NCI-H2107 (cell line): ENCODE measurements around the gene INKA2.

Experiments
- DNase-seq: peaks from one replicate; lab custom pipeline; 2025; lab: John Stamatoyannopoulos, UW

The INKA2 gene

DNA sequence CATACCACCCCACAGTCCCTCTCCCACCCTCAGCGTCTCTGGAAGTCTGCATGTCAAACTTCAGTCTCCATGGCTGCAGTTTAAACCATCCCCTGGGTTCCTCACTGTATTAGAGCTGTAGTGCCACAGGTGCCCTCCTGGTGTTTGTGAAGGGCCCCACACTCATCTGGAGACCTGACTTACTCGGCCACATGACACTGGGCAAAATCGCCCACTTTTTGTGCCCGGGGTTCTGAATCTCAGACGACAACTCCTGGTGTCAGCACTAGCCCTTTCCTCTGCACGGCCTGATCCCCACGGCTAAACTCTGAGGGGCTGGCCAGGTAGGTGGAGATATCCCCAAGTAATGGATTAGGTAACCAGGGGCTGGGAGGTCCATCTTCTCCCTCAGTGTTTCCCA is 6.5 kb downstream of the INKA2 start:
- no peak for DNase-seq

DNA sequence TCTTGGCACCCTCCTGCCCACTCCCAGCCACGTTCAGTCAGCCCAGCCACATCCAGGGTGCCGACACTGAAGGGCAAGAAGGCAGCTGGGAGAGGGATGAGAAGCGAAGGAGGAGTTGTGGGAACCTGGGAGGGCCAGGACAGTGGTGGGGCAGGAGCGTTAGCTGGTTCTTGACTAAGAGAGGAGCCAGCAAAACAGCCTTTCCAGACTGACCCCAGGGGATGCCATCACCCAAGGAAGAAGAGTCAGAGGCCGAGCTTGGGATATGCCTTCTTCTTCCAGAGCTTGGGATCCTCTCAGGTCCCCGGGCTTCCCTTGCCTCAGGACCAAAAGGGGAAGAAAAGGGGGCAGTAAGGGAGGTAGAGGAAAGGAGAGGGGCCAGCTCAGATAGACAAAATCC is 7.2 kb downstream of the INKA2 start:
- DNase-seq: no peak

DNA sequence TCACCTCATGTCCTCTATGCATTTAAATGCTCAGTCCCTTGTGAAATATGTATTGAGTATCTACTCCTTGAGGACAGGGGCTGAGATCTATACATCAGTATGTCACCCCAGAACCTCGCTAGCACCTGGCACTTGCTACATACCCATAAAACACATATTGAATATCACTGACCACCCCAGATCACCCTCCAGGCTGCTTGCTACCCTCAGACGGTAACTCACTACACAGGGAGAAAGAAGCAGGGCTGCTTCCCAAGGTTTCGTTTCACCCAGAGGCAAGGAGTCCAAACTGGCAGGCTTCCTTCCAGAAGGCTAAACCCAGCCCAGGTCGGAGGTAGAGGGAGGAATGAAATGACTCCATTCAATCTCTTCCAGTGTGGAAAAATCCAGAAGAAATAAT is 8.5 kb downstream of the INKA2 start:
- DNase-seq: no peak

DNA sequence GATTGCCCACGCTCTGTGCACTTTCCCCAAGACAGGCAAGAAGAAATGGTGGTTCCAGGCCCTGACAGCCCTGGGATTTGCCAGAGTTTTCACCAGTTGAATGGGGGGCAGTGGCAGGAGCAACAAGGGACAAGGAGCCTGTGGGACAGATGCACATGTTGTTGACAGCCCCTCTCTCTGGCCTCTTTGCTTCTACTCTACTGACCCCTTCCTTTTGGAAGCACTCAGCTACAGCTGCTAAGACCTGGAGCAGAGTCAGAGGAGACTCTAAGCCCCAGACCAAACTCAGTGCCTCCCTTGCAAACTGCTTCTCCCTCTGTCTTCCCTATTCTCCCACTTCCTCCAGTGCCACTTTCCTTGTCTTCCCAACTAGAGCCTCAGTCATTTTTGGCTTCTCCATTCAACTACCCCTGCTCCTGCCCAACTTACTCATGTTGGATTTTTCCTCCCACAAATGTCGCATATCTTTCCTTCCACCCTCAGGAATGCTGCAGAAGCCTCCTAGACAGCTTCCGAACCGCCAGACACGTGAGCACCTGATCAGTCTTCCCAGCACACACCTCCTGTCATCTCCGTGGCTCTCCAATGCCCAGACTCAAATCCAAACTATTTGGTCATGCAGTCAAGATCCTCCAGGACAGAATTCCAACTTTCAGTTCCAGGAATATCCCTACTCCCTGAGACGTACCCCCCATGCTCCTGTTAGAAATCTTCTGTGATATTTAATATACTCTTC is 9.1 kb downstream of the INKA2 start:
- DNase-seq: no peak

DNA sequence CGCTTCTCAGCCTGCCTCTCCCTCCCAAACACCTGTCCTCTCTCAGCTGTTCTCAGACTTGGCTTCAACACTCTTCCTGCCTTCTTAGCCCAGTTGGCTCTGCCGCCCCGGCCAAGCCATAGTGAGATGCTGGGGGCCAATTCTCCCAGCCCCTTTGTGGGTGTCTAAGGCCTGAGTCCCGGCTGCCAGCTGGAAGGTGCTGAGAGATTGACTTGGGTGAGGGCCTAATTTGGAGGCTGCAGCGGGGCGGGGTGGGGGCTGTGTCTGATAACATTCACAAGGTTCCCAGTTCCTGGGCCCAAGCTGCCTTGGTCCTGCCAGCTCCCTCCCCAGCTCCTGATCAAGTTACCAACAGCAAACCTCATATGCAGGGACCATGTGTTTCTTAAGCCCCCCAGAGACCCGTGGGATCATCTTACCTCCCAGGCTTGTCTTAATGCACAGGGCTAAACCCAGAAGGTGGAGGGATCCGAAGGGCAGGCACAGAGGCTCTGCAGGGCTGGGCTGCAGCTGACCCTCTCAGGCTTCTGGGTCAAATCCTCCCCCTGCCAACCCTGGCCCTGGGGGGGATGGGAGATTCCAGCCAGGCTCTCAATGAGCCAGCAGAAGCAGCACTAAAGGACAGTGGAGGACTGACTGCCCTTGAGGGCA is 9.8 kb downstream of the INKA2 start:
- no peak for DNase-seq

DNA sequence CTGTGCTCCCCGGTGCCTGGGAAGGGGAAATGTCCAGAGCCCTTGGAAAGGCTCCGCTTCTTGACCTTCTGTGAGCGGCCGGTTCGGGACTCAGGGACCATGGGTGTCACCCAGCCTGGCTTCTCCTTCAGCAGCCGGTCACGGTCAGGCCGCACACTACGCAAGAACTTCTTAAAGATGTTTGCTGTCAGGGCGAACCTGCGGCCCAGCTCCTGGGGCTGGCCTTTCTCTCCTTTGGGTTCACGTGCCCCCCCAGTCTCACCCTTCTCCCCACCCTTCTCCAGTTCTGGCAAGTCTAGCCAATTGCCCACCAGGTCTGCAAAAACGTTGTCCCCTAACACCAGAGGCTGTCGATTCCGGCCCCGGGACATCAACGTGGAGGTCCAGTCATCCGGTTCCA is 12.1 kb downstream of the INKA2 start:
- DNase-seq: no peak

DNA sequence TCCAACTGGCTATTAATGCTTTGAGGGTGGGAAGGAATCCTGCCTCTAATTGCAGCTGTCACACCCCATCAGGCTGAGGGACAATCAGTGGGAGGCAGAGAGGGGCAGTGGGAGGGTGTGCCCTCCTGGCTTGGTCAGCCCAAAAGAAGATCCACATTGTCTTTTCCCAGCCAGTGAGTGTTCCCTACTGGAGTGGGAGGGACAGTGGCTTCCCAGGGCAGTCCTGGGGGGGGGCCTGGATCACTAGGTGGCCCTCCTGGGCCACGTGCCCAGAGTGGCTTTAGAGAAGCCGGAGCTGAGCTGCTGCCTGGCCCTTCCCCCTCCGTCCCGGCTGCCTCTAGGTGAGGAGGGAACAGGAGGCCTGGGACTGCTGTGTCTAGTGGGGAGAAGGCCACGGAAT is 14.0 kb downstream of the INKA2 start:
- no peak for DNase-seq

DNA sequence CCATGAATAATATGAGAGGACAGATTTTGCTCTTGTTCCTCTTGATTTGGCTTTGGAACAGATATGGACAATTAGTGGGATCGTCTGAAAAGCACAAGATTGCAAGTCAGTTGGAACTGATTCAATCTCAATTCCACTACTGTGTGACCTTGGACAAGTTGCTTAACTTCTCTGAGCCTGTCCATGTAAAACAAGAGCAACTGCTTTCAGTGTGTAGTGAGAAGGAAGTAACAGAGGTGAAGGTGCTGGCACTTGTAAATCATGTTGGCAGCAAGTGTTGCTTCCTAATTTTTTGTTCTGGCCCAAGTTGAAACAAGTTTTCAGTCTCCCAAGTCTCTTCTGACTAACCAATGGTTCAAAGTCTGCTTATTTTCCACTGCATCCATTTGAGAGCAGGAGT is 15.3 kb downstream of the INKA2 start:
- no peak for DNase-seq

DNA sequence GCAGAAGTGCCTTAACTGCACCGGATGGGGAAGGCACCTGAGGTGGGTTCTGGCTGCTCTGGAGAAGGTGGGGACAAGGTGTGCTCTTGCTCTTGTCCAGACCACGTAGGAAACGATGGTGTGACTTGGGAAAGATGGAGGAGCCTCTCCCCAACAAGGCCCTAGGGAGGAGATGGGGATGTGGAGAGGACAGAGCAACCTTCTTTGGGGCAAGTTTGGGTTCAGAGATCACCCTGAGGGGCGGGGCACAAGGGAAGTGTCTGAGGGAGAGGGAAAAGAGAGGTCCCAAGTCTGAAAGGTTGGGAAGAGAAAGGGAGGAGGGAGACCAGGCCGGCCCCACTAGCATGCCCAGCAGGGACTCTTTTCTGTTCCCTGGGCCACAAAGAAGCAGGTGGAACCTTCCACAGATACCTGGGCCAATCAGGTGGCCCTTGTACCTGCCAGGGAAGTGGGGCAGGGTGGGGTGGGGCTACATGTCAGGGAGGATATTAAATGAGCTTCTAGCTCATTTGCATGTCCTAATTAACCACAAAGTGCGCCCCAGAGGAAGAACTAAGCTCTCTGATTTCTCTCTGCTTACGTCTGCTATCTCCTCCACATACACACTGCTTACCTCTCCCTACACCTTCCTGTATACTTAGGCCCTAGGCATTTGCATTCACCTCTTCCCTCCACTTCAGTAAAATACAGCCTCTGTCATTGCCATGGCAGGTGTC is 15.9 kb downstream of the INKA2 start:
- DNase-seq: no peak

DNA sequence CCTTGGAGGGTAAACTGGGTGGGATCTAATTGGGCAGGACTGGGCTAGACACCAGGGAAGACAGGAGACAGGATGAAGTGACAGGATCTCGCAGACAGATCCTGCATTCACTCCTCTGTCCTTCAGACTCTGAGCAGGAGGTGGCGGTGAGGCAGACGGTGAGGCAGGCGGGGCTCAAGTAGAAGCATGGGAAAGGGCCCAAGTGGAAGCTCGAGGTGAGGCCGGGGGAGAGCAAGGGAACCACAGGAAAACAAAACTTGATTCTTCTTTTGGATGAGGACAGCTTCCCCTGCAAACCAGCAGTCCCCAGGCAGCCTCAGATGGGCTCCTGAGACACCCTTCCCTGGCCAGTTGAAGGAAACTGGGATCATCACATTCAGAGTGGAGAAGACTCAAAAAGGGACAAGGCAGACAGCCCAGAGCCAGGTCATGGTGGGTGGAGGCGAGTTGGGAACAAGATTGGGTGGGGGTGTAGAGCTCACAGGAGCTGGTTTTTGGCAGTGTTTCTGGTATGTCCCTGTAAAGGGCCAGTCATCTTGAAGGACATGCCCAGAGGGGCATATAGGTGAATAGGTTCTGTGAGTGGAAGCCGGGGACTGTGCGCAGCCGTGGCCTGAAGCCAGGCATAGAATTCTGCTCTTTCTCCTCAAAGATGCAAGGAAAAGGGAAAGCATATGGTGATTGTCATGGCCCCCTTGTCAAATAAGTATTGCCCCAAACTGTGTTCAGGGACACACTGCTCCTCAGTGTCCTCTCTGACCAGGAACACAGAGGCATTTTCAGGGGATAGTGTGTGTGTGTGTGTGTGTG is 18.0 kb downstream of the INKA2 start:
- DNase-seq: no peak

DNA sequence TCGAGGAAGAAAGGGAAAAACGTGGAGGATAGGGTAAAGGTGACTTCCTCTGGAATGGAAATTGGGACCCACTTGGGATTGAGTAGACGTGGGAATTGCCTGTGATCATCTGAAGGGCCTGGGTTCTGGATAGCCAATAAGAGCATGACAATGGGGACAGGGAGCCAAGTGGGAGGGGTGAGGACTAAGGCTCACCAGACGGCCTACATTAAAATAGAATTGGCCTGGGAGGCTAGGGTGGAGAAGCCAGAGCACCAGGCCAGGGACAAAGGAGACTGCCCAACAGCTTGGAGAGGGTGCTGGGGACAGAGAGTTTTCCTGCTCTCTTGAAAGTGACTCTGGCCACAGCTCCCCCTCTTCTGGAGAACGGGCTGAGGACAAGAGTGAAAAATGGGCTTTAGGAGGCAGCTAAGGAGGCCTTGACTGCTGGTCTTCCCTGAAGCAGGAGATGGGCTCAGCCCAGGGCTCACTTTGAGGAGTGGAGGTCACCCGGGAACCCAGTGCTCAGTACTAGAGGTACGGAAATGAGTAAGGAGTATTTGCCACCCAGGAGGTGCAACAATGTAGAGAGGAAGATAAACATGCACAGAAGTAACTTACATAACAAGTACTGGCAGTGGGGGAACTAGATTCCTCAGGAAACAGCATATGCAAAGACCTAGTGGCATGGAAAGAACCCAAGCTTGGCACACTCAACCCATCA is 18.8 kb downstream of the INKA2 start:
- DNase-seq: no peak

DNA sequence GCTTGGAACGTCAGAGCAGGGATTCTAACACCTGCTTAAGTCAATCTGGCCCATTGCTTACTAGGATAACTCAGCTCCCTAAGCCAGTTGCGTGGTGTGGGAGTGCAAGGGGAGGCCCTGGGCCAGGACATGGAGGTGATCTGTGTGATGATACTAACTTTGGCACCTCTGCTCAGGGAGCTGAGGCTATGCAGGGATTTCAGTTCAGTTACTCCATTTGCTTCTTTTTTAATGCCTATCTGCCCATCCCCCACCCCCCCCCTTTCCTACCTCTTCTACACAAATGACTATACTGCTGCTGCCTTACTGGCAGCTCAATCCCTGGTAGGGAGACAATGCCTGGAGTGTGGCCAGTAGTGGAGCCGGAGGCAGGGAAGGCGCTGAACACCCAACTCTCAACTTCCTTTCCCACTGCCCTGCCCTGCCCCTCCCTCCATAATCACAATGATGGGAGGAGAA is 19.5 kb downstream of the INKA2 start:
- no peak for DNase-seq

DNA sequence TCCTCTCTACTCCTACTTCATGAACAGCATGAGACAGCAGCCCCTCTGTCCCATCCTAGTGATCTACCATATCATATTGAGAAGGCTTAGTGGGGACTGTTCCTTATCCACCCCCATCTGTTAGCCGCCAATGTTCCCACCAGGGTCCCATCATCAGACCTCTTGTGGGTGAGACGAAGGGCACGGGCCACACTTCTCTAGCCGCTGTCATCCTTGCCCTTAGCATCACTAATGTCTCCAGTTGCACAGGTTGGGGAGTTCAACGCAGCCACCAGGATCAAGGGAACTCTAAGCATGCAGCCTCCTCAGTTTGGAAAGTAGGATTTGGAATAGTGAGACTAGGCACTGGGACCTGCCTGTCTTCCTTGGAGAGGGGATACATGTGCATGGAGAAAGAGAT is 20.1 kb downstream of the INKA2 start:
- no peak for DNase-seq

DNA sequence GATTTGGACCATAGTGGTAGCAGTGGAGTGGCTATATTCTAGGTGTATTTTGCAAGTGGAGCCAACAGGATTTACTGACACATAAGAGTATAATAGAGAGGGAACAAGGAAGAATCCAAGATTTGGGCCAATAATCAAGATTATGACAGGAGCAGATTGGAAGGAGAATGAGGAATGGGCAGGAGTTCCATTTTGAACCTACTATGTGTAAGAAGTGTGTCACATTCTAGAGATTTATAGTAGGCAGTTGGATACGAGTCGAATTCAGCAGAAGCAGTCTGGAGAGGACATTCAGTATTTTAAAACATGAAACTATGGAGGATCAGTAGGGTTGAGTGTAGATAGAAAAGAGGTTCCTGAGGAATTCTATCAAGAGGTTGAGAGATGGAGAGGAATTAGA is 21.7 kb downstream of the INKA2 start:
- no peak for DNase-seq

DNA sequence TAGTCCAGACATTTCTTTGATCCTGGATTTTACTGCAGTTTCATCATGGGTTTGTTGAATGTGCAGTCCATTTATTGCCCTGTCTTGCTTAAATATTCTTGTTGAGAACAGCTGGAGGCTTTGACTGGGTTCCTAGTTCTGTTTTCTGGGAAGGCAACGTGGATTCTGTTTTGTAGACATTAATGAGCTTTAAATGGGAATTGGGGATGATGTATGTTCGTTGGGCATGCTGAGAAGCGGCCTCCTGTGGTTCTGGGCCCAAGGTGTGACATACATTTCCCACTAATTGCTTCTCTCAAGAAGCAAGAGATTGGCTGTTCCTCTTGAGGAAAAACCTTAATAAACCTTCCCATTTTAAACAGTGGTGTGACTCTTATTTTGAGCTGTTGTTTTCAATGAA is 22.9 kb downstream of the INKA2 start:
- no peak for DNase-seq

DNA sequence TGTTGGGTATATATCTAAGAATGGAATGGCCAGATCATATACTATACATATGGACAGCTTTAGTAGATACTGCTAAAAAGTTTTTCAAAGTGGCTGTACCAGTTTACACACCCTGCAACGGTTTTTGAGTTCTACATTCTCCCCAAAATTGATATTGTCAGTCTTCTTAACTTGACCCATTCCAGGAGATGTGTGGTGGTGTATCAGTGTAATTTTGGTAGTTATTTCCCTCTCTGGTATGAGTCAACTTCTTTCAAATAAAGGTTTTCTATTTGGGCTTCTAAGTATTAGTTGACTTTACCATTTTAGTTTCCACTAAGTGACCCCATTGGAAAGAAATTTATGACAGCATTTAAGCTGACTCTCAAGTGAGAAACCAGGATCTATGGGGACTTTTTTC is 29.2 kb downstream of the INKA2 start:
- no peak for DNase-seq

DNA sequence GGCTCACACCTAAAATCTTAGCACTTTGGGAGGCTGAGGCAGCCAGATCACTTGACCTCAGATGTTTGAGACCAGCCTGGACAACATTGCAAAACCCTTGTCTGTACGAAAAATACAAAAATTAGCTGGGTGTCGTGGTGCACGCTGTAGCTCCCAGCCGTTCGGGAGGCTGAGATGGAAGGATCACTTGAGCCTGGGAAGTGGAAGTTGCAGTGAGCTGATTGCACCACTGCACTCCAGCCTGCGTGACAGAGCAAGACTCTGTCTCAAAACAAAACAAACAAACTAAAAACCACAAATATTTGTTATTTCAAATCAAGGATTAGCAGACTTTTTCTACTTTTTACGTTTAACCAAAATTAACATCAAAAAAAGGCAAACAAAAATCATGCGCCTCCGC is 31.3 kb downstream of the INKA2 start:
- no peak for DNase-seq

DNA sequence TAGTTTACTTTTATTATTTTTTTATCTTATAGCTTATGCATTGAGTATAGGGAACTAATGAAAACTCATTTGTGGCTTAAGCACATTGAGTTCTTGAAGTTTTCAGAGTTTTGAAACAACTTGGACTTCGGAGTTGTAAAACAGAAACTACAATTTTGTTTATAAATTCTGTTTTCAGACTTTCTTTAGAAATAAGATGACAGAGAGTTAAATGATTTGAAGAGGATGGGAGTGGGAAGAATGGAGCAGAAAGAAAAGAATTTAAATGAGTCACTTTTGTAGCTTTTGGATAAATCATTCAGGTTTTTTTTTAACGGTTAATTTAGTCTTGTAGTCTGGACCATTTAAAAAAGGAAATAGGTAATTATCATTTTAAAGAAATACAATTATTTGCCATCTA is 32.3 kb downstream of the INKA2 start:
- DNase-seq: no peak

DNA sequence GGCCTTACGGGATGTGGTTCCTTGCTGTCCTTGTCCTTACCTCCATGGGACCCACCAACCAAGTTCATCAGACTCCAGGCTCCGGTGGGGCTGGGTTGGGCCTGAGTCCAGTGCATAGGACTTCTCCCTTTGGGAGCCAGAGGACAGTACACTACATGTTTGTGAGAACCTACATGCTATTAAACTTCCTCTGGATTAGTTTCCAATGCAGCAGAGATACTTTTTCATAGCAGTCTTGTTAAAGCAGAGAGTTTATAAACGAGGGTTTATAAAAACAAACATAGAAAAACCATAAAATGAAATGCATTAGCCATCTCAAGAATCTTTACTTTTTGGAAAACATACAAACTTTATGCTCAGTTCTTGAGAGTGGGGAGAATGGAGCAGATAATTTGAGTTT is 33.4 kb downstream of the INKA2 start:
- no peak for DNase-seq

DNA sequence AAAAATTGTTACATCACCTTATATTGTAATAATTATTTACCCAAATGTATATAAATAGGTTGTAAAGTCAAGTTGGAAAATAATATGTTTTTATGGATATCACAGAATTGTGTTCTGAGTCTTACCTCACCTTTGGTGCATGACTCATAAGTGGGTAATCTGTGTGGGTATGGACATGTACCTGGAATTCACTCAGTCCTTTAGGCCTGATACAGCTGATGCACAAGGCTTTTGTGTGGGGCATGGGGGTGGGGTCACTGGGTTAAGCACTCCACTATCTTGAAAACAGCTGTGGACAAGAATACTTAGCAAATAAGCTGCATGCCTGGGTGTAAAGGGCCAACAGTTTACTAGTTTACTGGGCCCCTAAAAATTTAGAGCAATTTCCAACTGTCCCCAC is 34.4 kb downstream of the INKA2 start:
- DNase-seq: no peak

DNA sequence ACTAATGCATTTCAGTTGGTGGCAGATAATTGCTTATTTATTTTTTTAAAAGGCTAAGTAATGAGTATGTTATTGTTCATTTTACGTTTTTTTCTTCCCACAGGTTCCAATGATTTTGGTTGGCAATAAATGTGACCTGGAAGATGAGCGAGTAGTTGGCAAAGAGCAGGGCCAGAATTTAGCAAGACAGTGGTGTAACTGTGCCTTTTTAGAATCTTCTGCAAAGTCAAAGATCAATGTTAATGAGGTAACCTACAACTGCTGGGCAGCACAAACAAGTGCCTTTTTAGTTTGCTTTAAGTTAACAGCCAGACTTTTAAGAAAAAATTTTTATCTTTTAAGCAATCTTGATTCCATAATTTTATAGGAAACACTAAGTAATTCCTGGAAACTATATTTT is 35.0 kb downstream of the INKA2 start:
- no peak for DNase-seq

DNA sequence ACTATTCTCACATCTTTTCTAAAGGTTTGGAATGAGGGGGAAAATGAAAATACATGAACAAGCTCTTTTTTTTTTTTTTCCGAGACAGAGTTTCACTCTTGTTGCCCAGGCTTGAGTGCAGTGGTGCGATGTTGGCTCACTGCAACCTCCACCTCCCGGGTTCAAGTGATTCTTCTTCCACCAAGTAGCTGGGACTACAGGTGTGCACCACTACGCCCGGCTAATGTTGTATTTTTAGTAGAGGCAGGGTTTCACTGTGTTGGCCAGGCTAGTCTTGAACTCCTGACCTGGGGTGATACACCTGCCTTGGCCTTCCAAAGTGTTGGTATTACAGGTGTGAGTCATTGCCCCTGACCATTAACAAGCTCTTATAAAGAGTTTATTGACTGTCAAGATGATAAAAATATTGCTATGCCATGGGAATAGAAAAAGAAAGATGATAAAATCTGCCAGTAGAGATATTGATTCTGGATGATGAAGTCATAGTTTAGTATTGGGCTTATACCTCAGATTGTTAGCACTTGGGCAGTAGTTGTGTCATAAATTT is 36.6 kb downstream of the INKA2 start:
- no peak for DNase-seq
